Subcutaneous adipose tissue (tissue), 4 donors: ENCODE measurements around the gene TAS2R43. TPM values are rescaled to one million over a fixed set of nuclear protein-coding genes. Genes with fewer than 3 reads are reported as not detected.

Experiments
- CTCF ChIP-seq: fragments of 450-650 bp; IDR thresholded peaks from one replicate; pipeline ENCODE4 v1.5.1; 2016; ENCODE audit warnings: low read depth, mild to moderate bottlenecking, control low read depth, antibody characterized with exemption, moderate library complexity
- total RNA-seq, 4 donors: library from RNA; depleted of rRNA; stranded (reverse); fragments of >200 nt; gene quantifications; one replicate each; pipeline ENCODE4 v1.1.0, GENCODE V29; 2016

Gene TAS2R43
- total RNA-seq, 4 donors from 2014 or later: 1.7 to 5.5 (median 3.6) TPM

GRCh38 chr12:11108862-11109261 lies 16.7 kb upstream of the TAS2R43 start:
- TF ChIP-seq CTCF: no peak

GRCh38 chr12:11107719-11108118 lies 15.6 kb upstream of the TAS2R43 start:
- TF ChIP-seq CTCF: no peak

- no peak for TF ChIP-seq CTCF
Measured at GRCh38 chr12:11106288-11106687, 14.2 kb upstream of the TAS2R43 start.

- TF ChIP-seq CTCF: no peak
Measured at GRCh38 chr12:11105546-11105945, 13.4 kb upstream of the TAS2R43 start.

GRCh38 chr12:11089246-11089645 lies 2.9 kb downstream of the TAS2R43 start:
- no peak for TF ChIP-seq CTCF

GRCh38 chr12:11085419-11085818 lies 6.7 kb downstream of the TAS2R43 start:
- no peak for TF ChIP-seq CTCF

GRCh38 chr12:11081987-11082386 lies 10.1 kb downstream of the TAS2R43 start:
- no peak for TF ChIP-seq CTCF
